Heart left ventricle (tissue), 16 donors: ENCODE data around the gene CHST9. TPM values are rescaled to one million over a fixed set of nuclear protein-coding genes. Genes with fewer than 3 reads are reported as not detected.

Experiments used
- ATAC-seq, 4 donors: fragments of 200-7000 bp; cut with Tn5 transposase; one replicate each; pipeline ENCODE4 v1.9.1; 2020 to 2022; ENCODE audit warnings: moderate library complexity in 4 of 4, mild to moderate bottlenecking in 3 of 4, moderate number of reproducible peaks in 1 of 4
- DNase-seq, 5 donors: peaks; one replicate each; pipeline ENCODE4 v3.0.0-alpha.2; 2020
- H3K27ac ChIP-seq, 12 donors: fragments of 200-600 bp; sonication (generic) in 4 of 12; one replicate each; pipeline versions ENCODE4 v1.5.0 to v1.8.0; 2016 to 2022; ENCODE audit warnings: mild to moderate bottlenecking in 2 of 12
- H3K27me3 ChIP-seq, 9 donors: fragments of 200-600 bp; sonication (generic) in 2 of 9; one replicate each; pipeline versions ENCODE4 v1.5.1 to v1.8.0; 2016 to 2022; ENCODE audit warnings: mild to moderate bottlenecking in 3 of 9
- H3K36me3 ChIP-seq, 9 donors: fragments of 200-600 bp; sonication (generic) in 2 of 9; one replicate each; pipeline versions ENCODE4 v1.5.0 to v1.8.0; 2018 to 2022; ENCODE audit warnings: mild to moderate bottlenecking in 2 of 9
- H3K4me1 ChIP-seq, 12 donors: fragments of 200-600 bp; sonication (generic) in 4 of 12; one replicate each; pipeline versions ENCODE4 v1.5.0 to v1.8.0; 2016 to 2022; ENCODE audit warnings: mild to moderate bottlenecking in 3 of 12
- H3K4me3 ChIP-seq, 12 donors: fragments of 200-600 bp; sonication (generic) in 4 of 12; one replicate each; pipeline versions ENCODE4 v1.5.0 to v1.8.0; 2017 to 2022; ENCODE audit warnings: mild to moderate bottlenecking in 9 of 12, moderate library complexity in 4 of 12
- H3K9me3 ChIP-seq, 12 donors: fragments of 200-600 bp; sonication (generic) in 4 of 12; one replicate each; pipeline versions ENCODE4 v1.5.0 to v1.8.0; 2016 to 2022; ENCODE audit warnings: mild to moderate bottlenecking in 1 of 12
- CTCF ChIP-seq, 12 donors: fragments of 200-600 bp; sonication (generic) in 4 of 12; IDR thresholded peaks; one replicate each; pipeline versions ENCODE4 v1.5.0 to v1.8.0; 2018 to 2022; ENCODE audit warnings: antibody characterized with exemption in 12 of 12, mild to moderate bottlenecking in 5 of 12
- POLR2A ChIP-seq, 2 donors: fragments of 450-650 bp; IDR thresholded peaks; one replicate each; pipeline ENCODE4 v1.6.1; 2017; ENCODE audit warnings: antibody characterized with exemption in 2 of 2, mild to moderate bottlenecking in 2 of 2, moderate library complexity in 2 of 2
- WGBS, 4 donors: extraction: QIAGEN DNeasy Blood & Tissue Kit in 2 of 4; methylation state at CpG; one replicate each; pipeline versions ENCODE4 v1.1.5 to v1.1.7; 2013 to 2018; 5-methylcytosine and 5-hydroxymethylcytosine counted together
- intact Hi-C, 10 donors: fragments of 100-400 bp; cut with DNase I; formaldehyde crosslinking; loops; one replicate each; pipeline versions ENCODE4 v1.11.1 to v1.14.2; 2022
- polyA plus RNA-seq, 2 donors: library from polyadenylated mRNA; stranded (reverse); fragments of 200-250 nt; gene quantifications; one replicate each; pipeline ENCODE4 v1.2.3, GENCODE V29; 2013
- total RNA-seq, 9 donors: library from RNA; depleted of rRNA in 2 of 9; stranded (reverse); fragments of >200 nt in 2 of 9; fragmentation: NEBNext Ultra II Directional in 3 of 9; extraction: Animal tissue kit (Norgen Biotek cat#: 25700) in 3 of 9; gene quantifications; one replicate each; pipeline versions ENCODE4 v1.1.0 to v1.2.4, GENCODE V29; 2016 to 2023
- donor health status: ischemic (EF 13 %, LVEDD 7.1; RV severe dilation, severe dysfunction).
- donor health status: healthy with polysubstance abuse.
- donor health status: DM: no; HTN: yes; CAD: no.
- donor health status: DM: no; HTN: no; CAD: no.
- donor health status: ischemic (EF 25% LVEDD 6.9; RV normal size, moderate dysfunction).
- donor health status: ischemic (EF 25% LVEDD 5.7; RV mildly dilated, moderate dysfunction).
- donor health status: healthy.
- donor health status: DM: yes; HTN: yes; CAD: no.
- donor health status: ischemic (EF 35%, LVEDD 5.7; RV mildly dilated, moderate dysfunction).
- donor health status: nonischemic (EF 11% LVEDD 7.7; RV severe dilation, severe dysfunction).
- donor health status: DM: yes; HTN: yes; CAD: no.
- donor health status: PGD.
- donor health status: ischemic (EF 29% LVEDD 5.4; RV normal size, mild dysfunction).
- donor health status: nonischemic (EF 23%, LVEDD 6.1; RV moderate dilation, normal function).

Gene CHST9
- total and polyA plus RNA-seq, 11 donors: 0.03 to 20.2 (median 4.1) TPM

GRCh38 chr18:27226556-27227075, 41.5 kb upstream of the CHST9 start:
- Histone ChIP-seq H3K36me3 (no peaks in the 10 kb centered on the region), H3K27me3 (no peaks in the 10 kb centered on the region), H3K4me1 (no peaks in the 10 kb centered on the region), H3K27ac (no peak overlapping the region), H3K4me3 (no peak overlapping the region), H3K9me3 (no peaks in the 10 kb centered on the region)
- no peak for TF ChIP-seq CTCF (IDR thresholded peaks at IDR 0.05)
- TF ChIP-seq POLR2A (IDR thresholded peaks at IDR 0.05): no peak
- DNase-seq (no peak), ATAC-seq (no peak)
- intact Hi-C loops: no loop called here
- WGBS, 4 donors: 71 to 80% (median 74%) methylated on average over 5 of the region's 5 CpGs

- DNase-seq (no peak), ATAC-seq (no peak)
- TF ChIP-seq POLR2A (IDR thresholded peaks at IDR 0.05) (no peak), CTCF (IDR thresholded peaks at IDR 0.05) (no peak)
- intact Hi-C loops: no loop called here
- no peak overlapping the region for H3K4me3 ChIP-seq
- 81 to 88% (median 85%) methylated on average over 7 of the region's 7 CpGs for WGBS, 4 donors
- H3K27me3 ChIP-seq: no peaks in the 10 kb centered on the region
- H3K4me1 ChIP-seq: no peaks in the 10 kb centered on the region
- no peaks in the 10 kb centered on the region for H3K36me3 ChIP-seq
- H3K9me3 ChIP-seq: no peaks in the 10 kb centered on the region
- H3K27ac ChIP-seq: no peak overlapping the region
Observed at GRCh38 chr18:27225947-27226481, 40.9 kb upstream of the CHST9 start.

GRCh38 chr18:27223526-27224291, 38.6 kb upstream of the CHST9 start:
- no peak for ATAC-seq
- H3K9me3 ChIP-seq: no peaks in the 10 kb centered on the region
- H3K4me3 ChIP-seq: no peak overlapping the region
- no peaks in the 10 kb centered on the region for H3K4me1 ChIP-seq
- no peaks in the 10 kb centered on the region for H3K36me3 ChIP-seq
- intact Hi-C loops: no loop called here
- no peaks in the 10 kb centered on the region for H3K27me3 ChIP-seq
- TF ChIP-seq POLR2A (IDR thresholded peaks at IDR 0.05) (no peak), CTCF (IDR thresholded peaks at IDR 0.05) (no peak)
- 42 to 52% (median 46%) methylated on average over 4 of the region's 4 CpGs for WGBS, 4 donors
- H3K27ac ChIP-seq: no peak overlapping the region
- DNase-seq: no peak

GRCh38 chr18:27214831-27215230, 29.7 kb upstream of the CHST9 start:
- DNase-seq (no peak), ATAC-seq (no peak)
- H3K36me3 ChIP-seq: no peaks in the 10 kb centered on the region
- WGBS, 4 donors: 57 to 81% (median 62%) methylated on average over 1 of the region's 1 CpG
- intact Hi-C loops: no loop called here
- TF ChIP-seq POLR2A (IDR thresholded peaks at IDR 0.05) (no peak), CTCF (IDR thresholded peaks at IDR 0.05) (no peak)
- no peaks in the 10 kb centered on the region for H3K27me3 ChIP-seq
- no peak overlapping the region for H3K27ac ChIP-seq
- no peaks in the 10 kb centered on the region for H3K9me3 ChIP-seq
- no peak overlapping the region for H3K4me3 ChIP-seq
- no peaks in the 10 kb centered on the region for H3K4me1 ChIP-seq
